ENCODE measurements around the gene STEAP3.

- TF ChIP-seq CTCF (IDR thresholded peaks at IDR 0.05; ENCODE audit: extremely low read depth in 1 of 2, insufficient read depth in 1 of 2, low read depth in 1 of 2, low read length in 2 of 2) (no peak), POLR2A (IDR thresholded peaks at IDR 0.05; ENCODE audit: low read depth, low read length) (no peak), EZH2 (IDR thresholded peaks at IDR 0.05; ENCODE audit: borderline replicate concordance, low read depth, low read length, severe bottlenecking) (no peak), FOS (IDR thresholded peaks at IDR 0.05; ENCODE audit: borderline replicate concordance, insufficient read depth, low read length) (peak; percentile 43), POLR2AphosphoS5 (IDR thresholded peaks at IDR 0.05; ENCODE audit: insufficient read depth, low read depth, low read length) (no peak)
Measured at GRCh38 chr2:119208791-119209203, 14.8 kb upstream of the STEAP3 start.
